HepG2 (cell line): Measurements from ENCODE around the gene ANLN. TPM values are rescaled to one million over a fixed set of nuclear protein-coding genes. Genes with fewer than 3 reads are reported as not detected.

Source experiments
- ARID3A ChIP-seq: IDR thresholded peaks from 2 replicates; pipeline ENCODE4 v1.6.1; 2012; ENCODE audit warnings: low read depth, low read length, improper control_type of control experiment
- BRD4 ChIP-seq: sonication (generic); formaldehyde crosslinking; IDR thresholded peaks from 2 replicates; pipeline ENCODE4 v1.4.0; 2020; ENCODE audit warnings: missing genetic modification reagents
- MED1 ChIP-seq: sonication (generic); formaldehyde crosslinking; IDR thresholded peaks from 2 replicates; pipeline ENCODE4 v1.4.0; 2020; ENCODE audit warnings: missing genetic modification reagents
- MXI1 ChIP-seq: IDR thresholded peaks from 3 replicates; pipeline ENCODE4 v1.6.1; 2012; ENCODE audit warnings: low read depth, low read length, inconsistent platforms, borderline replicate concordance
- SRF ChIP-seq: IDR thresholded peaks from 2 replicates; pipeline ENCODE4 v1.6.1; 2011; ENCODE audit warnings: mild to moderate bottlenecking, low read depth, low read length, moderate library complexity
- TARDBP ChIP-seq: sonication (generic); formaldehyde crosslinking; IDR thresholded peaks from 2 replicates; pipeline ENCODE4 v1.8.0; 2022; ENCODE audit warnings: mild to moderate bottlenecking, missing genetic modification reagents
- TCF7L2 ChIP-seq: IDR thresholded peaks from 2 replicates; pipeline ENCODE4 v1.6.1; 2011; ENCODE audit warnings: mild to moderate bottlenecking, low read depth, low read length, moderate library complexity
- TFAP4 ChIP-seq: sonication (generic); IDR thresholded peaks from 2 replicates; pipeline ENCODE4 v1.6.1; 2016; ENCODE audit warnings: low read depth, borderline replicate concordance
- TMF1 ChIP-seq: sonication (generic); formaldehyde crosslinking; IDR thresholded peaks from 2 replicates; pipeline ENCODE4 v1.8.1; 2022; ENCODE audit warnings: low read depth, missing genetic modification reagents
- ZBTB34 ChIP-seq: sonication (generic); formaldehyde crosslinking; IDR thresholded peaks from 2 replicates; pipeline ENCODE4 v1.8.0; 2022; ENCODE audit warnings: mild to moderate bottlenecking, missing genetic modification reagents
- ZFP62 ChIP-seq: sonication (generic); formaldehyde crosslinking; IDR thresholded peaks from 2 replicates; pipeline ENCODE4 v1.4.0; 2020; ENCODE audit warnings: missing genetic modification reagents
- ZFY ChIP-seq: sonication (generic); formaldehyde crosslinking; IDR thresholded peaks from 2 replicates; pipeline ENCODE4 v1.4.0; 2020; ENCODE audit warnings: missing genetic modification reagents
- ZKSCAN5 ChIP-seq: sonication (generic); formaldehyde crosslinking; IDR thresholded peaks from 2 replicates; pipeline ENCODE4 v1.5.1; 2020; ENCODE audit warnings: mild to moderate bottlenecking, missing genetic modification reagents
- ZNF10 ChIP-seq: sonication (generic); formaldehyde crosslinking; IDR thresholded peaks from 2 replicates; pipeline ENCODE4 v1.4.0; 2020; ENCODE audit warnings: mild to moderate bottlenecking, low read depth, missing genetic modification reagents, borderline replicate concordance
- ZNF484 ChIP-seq: sonication (generic); formaldehyde crosslinking; IDR thresholded peaks from 2 replicates; pipeline ENCODE4 v1.5.1; 2020; ENCODE audit warnings: mild to moderate bottlenecking, low read depth, missing genetic modification reagents, borderline replicate concordance
- ZNF543 ChIP-seq: sonication (generic); formaldehyde crosslinking; IDR thresholded peaks from 2 replicates; pipeline ENCODE4 v1.4.0; 2020; ENCODE audit warnings: mild to moderate bottlenecking, missing genetic modification reagents
- ZNF546 ChIP-seq: sonication (generic); formaldehyde crosslinking; conservative IDR thresholded peaks from 2 replicates; pipeline ENCODE4 v1.8.1; 2023; ENCODE audit warnings: mild to moderate bottlenecking, missing genetic modification reagents
- polyA plus RNA-seq, 8 experiments: library from polyadenylated mRNA; depleted of rRNA in 3 of 8; stranded (reverse) in 7 of 8; unstranded in 1 of 8; fragments of >200 nt; fragmentation: Illumina TruSeq in 4 of 8; extraction: Trizol in 4 of 8; gene quantifications; 2 replicates each; pipeline versions ENCODE4 v1.2.1 to v1.2.3, GENCODE V29; 2011 to 2016; ENCODE audit warnings: low read depth in 4 of 8, missing spikeins in 1 of 8, mixed read lengths in 1 of 8; ENCODE audit not compliant: insufficient read depth in 1 of 8
- total RNA-seq, 5 experiments: library from RNA; depleted of rRNA; stranded (reverse); fragments of >200 nt; fragmentation: Illumina TruSeq; extraction: Trizol; gene quantifications; 2 replicates each; pipeline ENCODE4 v1.2.3, GENCODE V29; 2016; ENCODE audit warnings: low read depth in 1 of 5
- TF ChIP-seq, protein P1 (sequence below): sonication (generic); formaldehyde crosslinking; IDR thresholded peaks from 2 replicates; pipeline ENCODE4 v1.8.1; 2023; ENCODE audit warnings: mild to moderate bottlenecking, missing genetic modification reagents, borderline replicate concordance
- TF ChIP-seq, protein P2 (sequence below): sonication (generic); formaldehyde crosslinking; IDR thresholded peaks from 2 replicates; pipeline ENCODE4 v1.9.0; 2021; ENCODE audit warnings: missing genetic modification reagents, mild to moderate bottlenecking, borderline replicate concordance
- TF ChIP-seq, protein P3 (sequence below): sonication (generic); formaldehyde crosslinking; IDR thresholded peaks from 2 replicates; pipeline ENCODE4 v1.5.0; 2020; ENCODE audit warnings: missing genetic modification reagents

ANLN gene
- total and polyA plus RNA-seq, 2 of the 13 experiments (the other 11 are each of a cell fraction or from before 2014, with no cell fraction given), result 20.0 to 72.0 TPM

DNA sequence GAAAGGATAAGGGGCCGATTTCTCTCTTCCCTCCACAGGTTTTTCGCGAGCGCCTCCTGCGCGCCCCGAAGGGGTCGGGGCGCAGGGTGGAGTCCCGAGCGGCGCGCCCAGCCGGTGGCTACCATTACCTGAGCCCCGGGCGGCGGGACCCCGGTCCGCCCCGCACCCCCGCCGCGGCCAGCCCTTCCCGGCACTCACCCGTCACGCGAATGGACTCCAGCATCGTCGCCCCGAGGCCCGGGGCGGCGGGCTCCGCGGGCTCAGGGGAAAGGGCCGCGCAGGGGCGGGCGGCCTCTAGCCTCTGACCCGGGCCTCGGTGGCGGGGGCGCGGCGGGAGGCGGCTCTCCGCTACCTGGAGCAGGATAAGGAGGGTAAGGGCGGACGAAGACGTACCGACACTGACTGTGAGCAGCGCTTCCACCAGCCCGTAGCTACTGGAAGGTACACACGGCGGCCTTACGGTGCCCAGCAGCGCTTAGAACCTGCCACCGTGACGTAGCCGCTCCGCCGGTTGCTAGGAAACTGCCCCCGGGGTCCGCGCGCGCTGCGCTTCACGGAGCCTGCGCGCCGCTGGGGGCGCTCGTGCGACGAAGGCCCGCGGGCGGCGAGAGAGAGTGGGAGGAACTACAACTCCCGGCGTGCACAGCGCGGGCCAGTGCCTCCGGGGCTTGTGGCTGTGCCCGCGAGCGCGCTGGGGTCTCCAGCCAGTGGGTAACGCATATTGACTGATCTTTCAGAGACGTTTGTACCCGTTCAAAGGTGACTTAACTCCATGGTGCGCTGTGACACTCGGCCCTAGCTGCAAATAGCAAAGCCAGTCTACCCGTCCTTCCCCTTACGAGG lies 22.7 kb upstream of the ANLN start (continued):
- no peak for TF ChIP-seq ZNF543 (CRISPR knock-in tag)
- no peak for TF ChIP-seq ZBTB34 (CRISPR knock-in tag)
- TF ChIP-seq, protein P1, sequence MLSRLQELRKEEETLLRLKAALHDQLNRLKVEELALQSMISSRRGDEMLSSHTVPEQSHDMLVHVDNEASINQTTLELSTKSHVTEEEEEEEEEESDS, result no peak
- TF ChIP-seq TCF7L2, result no peak
- no peak for TF ChIP-seq TMF1 (CRISPR knock-in tag)
- TF ChIP-seq ZNF484, result no peak
- TF ChIP-seq ARID3A, result no peak
- 0 out of 2 replicates have a peak, but pooled peaks have one; percentile 36 for TF ChIP-seq TFAP4
- TF ChIP-seq MED1 (CRISPR knock-in tag), result peak; percentile 69
- TF ChIP-seq ZFY (CRISPR knock-in tag), result peak; percentile 85
- TF ChIP-seq TARDBP (CRISPR knock-in tag), result peak; percentile 79
- TF ChIP-seq, protein P2, sequence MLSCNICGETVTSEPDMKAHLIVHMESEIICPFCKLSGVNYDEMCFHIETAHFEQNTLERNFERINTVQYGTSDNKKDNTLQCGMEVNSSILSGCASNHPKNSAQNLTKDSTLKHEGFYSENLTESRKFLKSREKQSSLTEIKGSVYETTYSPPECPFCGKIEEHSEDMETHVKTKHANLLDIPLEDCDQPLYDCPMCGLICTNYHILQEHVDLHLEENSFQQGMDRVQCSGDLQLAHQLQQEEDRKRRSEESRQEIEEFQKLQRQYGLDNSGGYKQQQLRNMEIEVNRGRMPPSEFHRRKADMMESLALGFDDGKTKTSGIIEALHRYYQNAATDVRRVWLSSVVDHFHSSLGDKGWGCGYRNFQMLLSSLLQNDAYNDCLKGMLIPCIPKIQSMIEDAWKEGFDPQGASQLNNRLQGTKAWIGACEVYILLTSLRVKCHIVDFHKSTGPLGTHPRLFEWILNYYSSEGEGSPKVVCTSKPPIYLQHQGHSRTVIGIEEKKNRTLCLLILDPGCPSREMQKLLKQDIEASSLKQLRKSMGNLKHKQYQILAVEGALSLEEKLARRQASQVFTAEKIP (CRISPR knock-in tag), result no peak
- TF ChIP-seq BRD4 (CRISPR knock-in tag), result no peak
- no peak for TF ChIP-seq ZKSCAN5 (CRISPR knock-in tag)
- no peak for TF ChIP-seq ZNF10 (CRISPR knock-in tag)
- no peak; the same call in 1 of the 2 replicates for TF ChIP-seq ZNF546 (CRISPR knock-in tag)
- TF ChIP-seq SRF, result peak; percentile 33; the same call in 1 of the 2 replicates
- TF ChIP-seq MXI1, result peak; percentile 75; the same call in 1 of the 3 replicates
- TF ChIP-seq ZFP62 (CRISPR knock-in tag), result no peak
- TF ChIP-seq, protein P3, sequence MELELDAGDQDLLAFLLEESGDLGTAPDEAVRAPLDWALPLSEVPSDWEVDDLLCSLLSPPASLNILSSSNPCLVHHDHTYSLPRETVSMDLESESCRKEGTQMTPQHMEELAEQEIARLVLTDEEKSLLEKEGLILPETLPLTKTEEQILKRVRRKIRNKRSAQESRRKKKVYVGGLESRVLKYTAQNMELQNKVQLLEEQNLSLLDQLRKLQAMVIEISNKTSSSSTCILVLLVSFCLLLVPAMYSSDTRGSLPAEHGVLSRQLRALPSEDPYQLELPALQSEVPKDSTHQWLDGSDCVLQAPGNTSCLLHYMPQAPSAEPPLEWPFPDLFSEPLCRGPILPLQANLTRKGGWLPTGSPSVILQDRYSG (CRISPR knock-in tag), result no peak
